ENCODE results near the gene MCM8.

Gene MCM8

GRCh38 chr20:5947276-5947675, 3.2 kb upstream of the MCM8 start:
- DNase-seq (peak; percentile 46), ATAC-seq (peak; percentile 44)

GRCh38 chr20:5949943-5950270, 545 bp upstream of the MCM8 start:
- DNase-seq (no peak), ATAC-seq (no peak)

GRCh38 chr20:5967469-5967868, 17.0 kb downstream of the MCM8 start:
- no peak for DNase-seq
- no peak for ATAC-seq

GRCh38 chr20:5968462-5968861, 18.0 kb downstream of the MCM8 start:
- no peak for ATAC-seq
- no peak for DNase-seq

- ATAC-seq (no peak), DNase-seq (no peak)
Measured at GRCh38 chr20:5969348-5969935, 19.0 kb downstream of the MCM8 start.

- DNase-seq, result no peak
- no peak for ATAC-seq
Measured at GRCh38 chr20:5969940-5970339, 19.5 kb downstream of the MCM8 start.

GRCh38 chr20:5970381-5970780, 19.9 kb downstream of the MCM8 start:
- ATAC-seq (no peak), DNase-seq (no peak)

GRCh38 chr20:5971203-5971602, 20.8 kb downstream of the MCM8 start:
- no peak for DNase-seq
- no peak for ATAC-seq

- no peak for DNase-seq
- no peak for ATAC-seq
Measured at GRCh38 chr20:5973172-5973571, 22.7 kb downstream of the MCM8 start.

- ATAC-seq (no peak), DNase-seq (no peak)
Measured at GRCh38 chr20:5973971-5974370, 23.5 kb downstream of the MCM8 start.

- ATAC-seq, result no peak
- no peak for DNase-seq
Measured at GRCh38 chr20:5974531-5974930, 24.1 kb downstream of the MCM8 start.

GRCh38 chr20:5975778-5976177, 25.3 kb downstream of the MCM8 start:
- ATAC-seq (no peak), DNase-seq (no peak)

GRCh38 chr20:5977223-5977622, 26.8 kb downstream of the MCM8 start:
- no peak for ATAC-seq
- no peak for DNase-seq

GRCh38 chr20:5977975-5978374, 27.5 kb downstream of the MCM8 start:
- DNase-seq (no peak), ATAC-seq (no peak)

- ATAC-seq (no peak), DNase-seq (no peak)
Measured at GRCh38 chr20:5979801-5980200, 29.3 kb downstream of the MCM8 start.

GRCh38 chr20:5980720-5981538, 30.5 kb downstream of the MCM8 start:
- DNase-seq (no peak), ATAC-seq (no peak)

GRCh38 chr20:5987383-5987782, 36.9 kb downstream of the MCM8 start:
- no peak for DNase-seq
- ATAC-seq, result no peak

GRCh38 chr20:5989539-5989938, 39.1 kb downstream of the MCM8 start:
- no peak for DNase-seq
- ATAC-seq, result peak; percentile 55

- no peak for ATAC-seq
- no peak for DNase-seq
Measured at GRCh38 chr20:5990946-5991345, 40.5 kb downstream of the MCM8 start.

GRCh38 chr20:5991623-5992441, 41.4 kb downstream of the MCM8 start:
- DNase-seq (no peak), ATAC-seq (no peak)

GRCh38 chr20:5996765-5997164, 46.3 kb downstream of the MCM8 start:
- peak; percentile 30 for DNase-seq
- ATAC-seq, result peak; percentile 94

GRCh38 chr20:5999783-6000182, 49.3 kb downstream of the MCM8 start:
- ATAC-seq (no peak), DNase-seq (no peak)

- no peak for DNase-seq
- no peak for ATAC-seq
Measured at GRCh38 chr20:6000871-6001270, 50.4 kb downstream of the MCM8 start.
